ENCODE results near the gene PLXNA2. TPM values are rescaled to one million over a fixed set of nuclear protein-coding genes. Genes with fewer than 3 reads are reported as not detected.

The PLXNA2 gene
- total RNA-seq, 2 experiments from 2014 or later: 0.08 TPM; not detected in 1

DNA sequence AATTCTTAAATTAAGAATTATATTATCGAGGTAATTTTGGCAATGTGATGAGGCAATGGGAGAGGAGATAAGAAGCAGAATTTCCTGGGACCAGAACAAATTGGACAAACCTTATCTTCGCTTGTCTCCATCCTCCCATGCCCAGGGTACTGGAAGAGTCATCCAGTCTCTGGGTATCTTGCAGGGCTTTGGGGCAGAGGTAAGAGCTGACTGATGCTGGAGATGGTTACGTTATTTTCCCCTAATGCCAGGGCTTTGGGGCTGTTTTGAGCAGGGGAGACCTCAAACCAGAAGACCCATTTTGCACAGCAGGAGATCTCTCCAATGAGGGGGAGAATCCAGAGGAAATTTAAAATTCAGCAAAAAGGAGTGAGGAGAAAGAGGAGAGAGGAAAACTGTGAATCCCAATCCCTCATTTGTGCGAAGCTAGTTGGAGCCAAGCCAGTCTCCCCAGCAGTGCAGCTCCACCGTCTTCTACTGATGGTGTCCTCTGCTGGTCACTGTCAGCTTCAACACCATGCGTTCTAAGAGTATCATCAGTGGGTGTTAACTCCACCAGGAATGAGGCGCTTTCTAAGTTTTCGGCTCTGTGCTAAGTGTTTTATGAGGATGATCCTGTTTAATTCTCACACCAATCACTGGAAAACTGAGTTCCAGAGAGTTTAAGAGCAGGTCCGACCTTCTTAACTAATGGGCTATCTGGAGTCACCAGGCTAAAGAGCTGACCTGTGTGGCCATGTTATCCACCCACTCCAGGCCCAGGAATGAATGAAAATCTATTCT lies 246.5 kb downstream of the PLXNA2 start:
- Mint-ChIP-seq H3K27ac (no peak overlapping the region), H3K36me3 (no peaks in the 10 kb centered on the region), H3K4me1 (no peaks in the 10 kb centered on the region), H3K9me3 (no peaks in the 10 kb centered on the region), H3K27me3 (peaks cover 5% of the 10 kb centered on the region), H3K4me3 (no peak overlapping the region)
- peak; percentile 33 for DNase-seq

DNA sequence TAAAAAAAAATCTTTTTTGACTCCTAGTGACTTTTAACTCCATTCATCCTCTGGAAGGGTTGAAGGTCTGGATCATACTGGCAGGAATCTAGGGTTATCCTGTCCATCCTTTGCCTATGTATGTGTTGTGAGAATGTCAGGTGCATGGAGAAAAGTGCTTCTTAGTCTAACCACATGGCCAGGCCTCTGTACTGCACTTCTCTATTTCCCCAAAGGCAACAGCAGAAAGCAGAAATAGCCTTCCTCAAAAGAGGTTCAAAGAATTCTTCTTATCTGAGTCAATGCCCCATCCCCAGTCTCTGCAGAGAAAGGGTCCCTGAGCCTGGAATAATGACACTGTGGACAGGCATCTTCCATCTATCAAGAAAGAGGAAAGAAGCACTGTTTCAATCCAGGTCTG lies 247.5 kb downstream of the PLXNA2 start:
- Mint-ChIP-seq H3K9me3 (no peaks in the 10 kb centered on the region), H3K27me3 (peaks cover 5% of the 10 kb centered on the region), H3K4me1 (no peaks in the 10 kb centered on the region), H3K36me3 (no peaks in the 10 kb centered on the region), H3K27ac (no peak overlapping the region), H3K4me3 (no peak overlapping the region)
- no peak for DNase-seq

DNA sequence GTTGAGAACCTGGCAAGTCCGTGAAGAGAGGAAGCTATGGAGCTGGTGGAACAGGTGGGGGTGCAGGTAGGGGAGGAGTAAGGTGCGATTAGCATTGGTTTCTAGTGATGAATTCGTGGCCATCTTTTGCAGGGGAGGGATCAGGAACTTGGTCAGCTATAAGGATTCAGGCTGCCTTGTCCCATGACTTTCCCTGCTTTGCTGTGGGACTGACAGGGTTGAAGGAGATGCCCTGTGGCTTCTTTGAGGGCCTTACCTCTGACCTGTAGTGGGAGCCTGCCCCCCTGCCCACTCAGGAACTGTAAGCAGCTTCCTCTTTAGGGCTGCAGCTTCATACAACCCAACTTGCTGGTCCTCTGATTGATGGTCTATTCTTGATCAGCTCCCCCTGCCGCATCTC lies 248.6 kb downstream of the PLXNA2 start:
- Mint-ChIP-seq H3K36me3 (no peaks in the 10 kb centered on the region), H3K27ac (no peak overlapping the region), H3K27me3 (peaks cover 5% of the 10 kb centered on the region), H3K9me3 (no peaks in the 10 kb centered on the region), H3K4me3 (no peak overlapping the region), H3K4me1 (no peaks in the 10 kb centered on the region)
- DNase-seq: no peak

- Mint-ChIP-seq H3K27ac (no peak overlapping the region), H3K27me3 (peaks cover 5% of the 10 kb centered on the region), H3K36me3 (no peaks in the 10 kb centered on the region), H3K9me3 (no peaks in the 10 kb centered on the region), H3K4me3 (no peak overlapping the region), H3K4me1 (no peaks in the 10 kb centered on the region)
- no peak for DNase-seq
Observed at GRCh38 chr1:207993477-207994445, 250.4 kb downstream of the PLXNA2 start.

GRCh38 chr1:207992677-207993236 lies 251.4 kb downstream of the PLXNA2 start:
- H3K27me3 Mint-ChIP-seq: peaks cover 5% of the 10 kb centered on the region

GRCh38 chr1:207991583-207992026 lies 252.6 kb downstream of the PLXNA2 start:
- H3K4me3 Mint-ChIP-seq: no peak overlapping the region
- H3K27ac Mint-ChIP-seq: no peak overlapping the region
- no peaks in the 10 kb centered on the region for H3K4me1 Mint-ChIP-seq
- H3K36me3 Mint-ChIP-seq: no peaks in the 10 kb centered on the region
- H3K9me3 Mint-ChIP-seq: no peaks in the 10 kb centered on the region
- H3K27me3 Mint-ChIP-seq: peaks cover 5% of the 10 kb centered on the region
- DNase-seq: no peak

More at GRCh38 chr1:207992677-207993236, 251.4 kb downstream of the PLXNA2 start:
- Mint-ChIP-seq H3K4me3 (no peak overlapping the region), H3K27ac (no peak overlapping the region), H3K9me3 (no peaks in the 10 kb centered on the region), H3K4me1 (no peaks in the 10 kb centered on the region), H3K36me3 (no peaks in the 10 kb centered on the region)
- no peak for DNase-seq

GRCh38 chr1:207990876-207991582 lies 253.2 kb downstream of the PLXNA2 start:
- Mint-ChIP-seq H3K36me3 (no peaks in the 10 kb centered on the region), H3K27ac (no peak overlapping the region), H3K4me1 (no peaks in the 10 kb centered on the region), H3K9me3 (no peaks in the 10 kb centered on the region), H3K4me3 (no peak overlapping the region), H3K27me3 (peaks cover 5% of the 10 kb centered on the region)
- no peak for DNase-seq

DNA sequence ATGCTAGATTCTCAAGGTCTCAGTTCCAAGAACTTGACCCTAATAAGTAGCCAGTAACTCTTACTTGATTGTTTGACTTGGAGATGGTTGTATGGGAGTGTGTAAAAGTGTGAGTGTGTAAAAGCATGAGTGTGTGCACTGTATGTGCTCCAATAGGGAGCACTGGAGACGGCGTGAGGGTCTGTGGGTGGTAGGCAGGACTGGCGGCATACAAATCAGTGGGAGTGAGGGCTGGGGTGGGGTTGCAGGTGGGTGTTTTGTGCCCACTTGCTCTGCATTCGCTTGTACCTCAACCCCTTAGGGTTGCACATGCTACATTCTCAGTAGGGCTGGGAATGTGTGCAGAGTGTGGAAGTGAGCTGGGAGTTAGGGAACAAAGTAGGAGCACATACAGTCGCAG lies 253.7 kb downstream of the PLXNA2 start:
- no peaks in the 10 kb centered on the region for H3K36me3 Mint-ChIP-seq
- peaks cover 5% of the 10 kb centered on the region for H3K27me3 Mint-ChIP-seq
- DNase-seq: no peak
- H3K9me3 Mint-ChIP-seq: no peaks in the 10 kb centered on the region
- H3K4me1 Mint-ChIP-seq: no peaks in the 10 kb centered on the region
- H3K27ac Mint-ChIP-seq: no peak overlapping the region
- no peak overlapping the region for H3K4me3 Mint-ChIP-seq

GRCh38 chr1:207988326-207989165 lies 255.6 kb downstream of the PLXNA2 start:
- Mint-ChIP-seq H3K9me3 (no peaks in the 10 kb centered on the region), H3K4me3 (no peak overlapping the region), H3K4me1 (no peaks in the 10 kb centered on the region), H3K27me3 (peaks cover 2% of the 10 kb centered on the region), H3K27ac (no peak overlapping the region), H3K36me3 (no peaks in the 10 kb centered on the region)
- no peak for DNase-seq

DNA sequence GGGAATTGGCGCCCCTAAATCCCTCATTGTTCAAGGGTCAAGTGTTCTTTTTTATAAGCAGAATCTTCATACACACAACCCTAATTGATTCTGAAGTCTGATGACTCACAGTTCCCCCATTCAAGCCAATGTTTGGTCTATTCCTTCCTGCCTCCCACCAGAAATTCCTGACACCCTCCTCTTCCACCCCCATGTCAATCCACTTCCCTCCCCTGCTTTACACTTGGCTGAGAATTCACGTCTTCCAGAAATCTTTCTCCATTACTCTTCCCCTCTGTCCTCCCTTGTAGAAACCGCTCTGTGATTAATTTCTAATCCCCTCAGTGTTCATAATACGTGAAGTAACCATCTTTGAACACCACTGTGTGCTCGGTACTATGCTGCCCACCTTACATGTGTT lies 257.0 kb downstream of the PLXNA2 start:
- H3K4me3 Mint-ChIP-seq: no peak overlapping the region

GRCh38 chr1:207985996-207986395 lies 258.2 kb downstream of the PLXNA2 start:
- H3K27ac Mint-ChIP-seq: no peak overlapping the region
- peaks cover 5% of the 10 kb centered on the region for H3K27me3 Mint-ChIP-seq
- no peaks in the 10 kb centered on the region for H3K9me3 Mint-ChIP-seq
- no peaks in the 10 kb centered on the region for H3K4me1 Mint-ChIP-seq
- no peak overlapping the region for H3K4me3 Mint-ChIP-seq
- no peaks in the 10 kb centered on the region for H3K36me3 Mint-ChIP-seq
- no peak for DNase-seq

More for the DNA sequence above, 257.0 kb downstream of the PLXNA2 start:
- Mint-ChIP-seq H3K36me3 (no peaks in the 10 kb centered on the region), H3K27me3 (no peaks in the 10 kb centered on the region), H3K27ac (no peak overlapping the region), H3K4me1 (no peaks in the 10 kb centered on the region), H3K9me3 (no peaks in the 10 kb centered on the region)
- no peak for DNase-seq

DNA sequence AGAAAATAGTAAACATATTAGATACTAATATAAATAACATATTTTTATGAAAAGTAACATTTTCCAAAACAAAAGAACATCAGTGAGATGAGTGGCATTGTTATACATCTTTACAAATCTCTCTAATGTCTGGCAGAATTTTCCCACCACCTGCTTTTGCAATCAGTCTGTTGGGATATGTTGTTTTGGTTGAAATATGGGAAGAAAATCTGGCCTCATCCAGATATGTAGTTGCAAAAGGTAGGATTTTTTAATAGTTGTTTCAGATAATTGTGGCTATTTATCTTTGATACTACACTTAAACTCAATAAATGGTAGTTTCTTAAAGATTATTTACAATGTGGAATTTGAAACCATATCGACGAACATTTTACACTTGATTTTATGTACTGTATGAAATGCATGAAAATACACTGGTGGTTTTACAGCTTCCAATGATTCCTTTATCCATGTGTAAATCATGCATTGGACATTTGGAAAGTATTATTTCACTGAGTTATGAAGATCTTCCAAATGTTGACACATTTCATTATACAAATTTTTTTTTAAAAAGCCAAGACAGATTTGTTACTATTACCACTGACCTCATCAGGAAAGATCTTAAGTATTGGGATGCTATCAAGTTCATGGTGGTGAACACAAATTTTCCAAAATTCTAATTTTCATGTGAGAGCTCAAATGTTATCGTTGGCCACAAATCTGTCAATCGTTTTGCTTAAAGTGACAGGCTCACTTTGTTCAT lies 259.2 kb downstream of the PLXNA2 start:
- H3K4me1 Mint-ChIP-seq: no peaks in the 10 kb centered on the region
- H3K9me3 Mint-ChIP-seq: no peaks in the 10 kb centered on the region
- no peaks in the 10 kb centered on the region for H3K36me3 Mint-ChIP-seq
- DNase-seq: no peak
- no peak overlapping the region for H3K27ac Mint-ChIP-seq
- no peak overlapping the region for H3K4me3 Mint-ChIP-seq
- H3K27me3 Mint-ChIP-seq: peaks cover 11% of the 10 kb centered on the region

DNA sequence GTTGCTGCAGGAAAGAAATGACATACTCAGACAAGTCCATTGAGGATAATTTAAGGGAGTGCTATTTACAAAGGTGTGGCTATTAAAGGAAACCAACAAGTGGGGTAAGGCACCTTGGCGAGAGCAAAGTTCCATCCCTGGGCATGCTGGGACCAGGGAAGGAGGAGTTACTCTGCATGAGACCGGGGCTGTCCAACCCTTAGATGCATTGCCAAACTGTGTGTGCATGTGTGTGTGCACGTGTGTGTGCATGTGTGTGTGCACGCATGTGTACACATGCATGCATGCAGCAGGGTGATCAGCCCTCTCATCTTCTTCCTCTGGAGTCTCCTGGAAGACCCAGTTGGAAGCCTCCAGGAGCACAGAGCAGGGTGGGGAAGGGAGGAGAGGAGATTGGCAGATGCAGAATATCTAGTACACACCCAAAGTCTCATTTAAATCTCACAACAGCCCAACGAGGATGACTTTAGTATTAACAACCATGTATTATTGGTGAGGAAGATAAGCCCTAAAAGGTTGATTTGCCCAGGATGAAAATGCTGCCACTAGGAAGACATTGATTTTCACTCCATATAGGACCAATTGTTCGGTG lies 261.0 kb downstream of the PLXNA2 start:
- Mint-ChIP-seq H3K4me3 (no peak overlapping the region), H3K4me1 (no peaks in the 10 kb centered on the region)

More for the DNA sequence above, 261.0 kb downstream of the PLXNA2 start:
- H3K27me3 Mint-ChIP-seq: peaks cover 11% of the 10 kb centered on the region
- H3K27ac Mint-ChIP-seq: no peak overlapping the region
- no peaks in the 10 kb centered on the region for H3K9me3 Mint-ChIP-seq
- no peak for DNase-seq
- H3K36me3 Mint-ChIP-seq: no peaks in the 10 kb centered on the region
